Measurements from ENCODE around the gene APH1B. TPM values are rescaled to one million over a fixed set of nuclear protein-coding genes. Genes with fewer than 3 reads are reported as not detected.

The APH1B gene
- total RNA-seq, 4 donors from 2014 or later: 20.0 to 35.9 (median 27.2) TPM

GRCh38 chr15:63357061-63357460 is 79.7 kb downstream of the APH1B start:
- intact Hi-C loops (cut with DNase I; ENCODE audit: low total_unique reads): no loop called here
- DNase-seq: no peak
- H3K4me3 ChIP-seq: no peak overlapping the region
- no peaks in the 10 kb centered on the region for H3K9me3 ChIP-seq
- no peaks in the 10 kb centered on the region for H3K4me1 ChIP-seq
- no peaks in the 10 kb centered on the region for H3K36me3 ChIP-seq
- H3K27ac ChIP-seq: no peak overlapping the region
- TF ChIP-seq POLR2A (IDR thresholded peaks at IDR 0.05): no peak
- TF ChIP-seq, protein P1, sequence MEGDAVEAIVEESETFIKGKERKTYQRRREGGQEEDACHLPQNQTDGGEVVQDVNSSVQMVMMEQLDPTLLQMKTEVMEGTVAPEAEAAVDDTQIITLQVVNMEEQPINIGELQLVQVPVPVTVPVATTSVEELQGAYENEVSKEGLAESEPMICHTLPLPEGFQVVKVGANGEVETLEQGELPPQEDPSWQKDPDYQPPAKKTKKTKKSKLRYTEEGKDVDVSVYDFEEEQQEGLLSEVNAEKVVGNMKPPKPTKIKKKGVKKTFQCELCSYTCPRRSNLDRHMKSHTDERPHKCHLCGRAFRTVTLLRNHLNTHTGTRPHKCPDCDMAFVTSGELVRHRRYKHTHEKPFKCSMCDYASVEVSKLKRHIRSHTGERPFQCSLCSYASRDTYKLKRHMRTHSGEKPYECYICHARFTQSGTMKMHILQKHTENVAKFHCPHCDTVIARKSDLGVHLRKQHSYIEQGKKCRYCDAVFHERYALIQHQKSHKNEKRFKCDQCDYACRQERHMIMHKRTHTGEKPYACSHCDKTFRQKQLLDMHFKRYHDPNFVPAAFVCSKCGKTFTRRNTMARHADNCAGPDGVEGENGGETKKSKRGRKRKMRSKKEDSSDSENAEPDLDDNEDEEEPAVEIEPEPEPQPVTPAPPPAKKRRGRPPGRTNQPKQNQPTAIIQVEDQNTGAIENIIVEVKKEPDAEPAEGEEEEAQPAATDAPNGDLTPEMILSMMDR (IDR thresholded peaks at IDR 0.05): no peak
- no peaks in the 10 kb centered on the region for H3K27me3 ChIP-seq

GRCh38 chr15:63357731-63358130 is 80.3 kb downstream of the APH1B start:
- intact Hi-C loops (cut with DNase I; ENCODE audit: low total_unique reads): no loop called here
- H3K4me3 ChIP-seq: no peak overlapping the region
- no peaks in the 10 kb centered on the region for H3K27me3 ChIP-seq
- H3K36me3 ChIP-seq: no peaks in the 10 kb centered on the region
- no peak overlapping the region for H3K27ac ChIP-seq
- H3K4me1 ChIP-seq: no peaks in the 10 kb centered on the region
- TF ChIP-seq, protein P1 (IDR thresholded peaks at IDR 0.05): no peak
- no peak for TF ChIP-seq POLR2A (IDR thresholded peaks at IDR 0.05)
- H3K9me3 ChIP-seq: no peaks in the 10 kb centered on the region
- no peak for DNase-seq

DNA sequence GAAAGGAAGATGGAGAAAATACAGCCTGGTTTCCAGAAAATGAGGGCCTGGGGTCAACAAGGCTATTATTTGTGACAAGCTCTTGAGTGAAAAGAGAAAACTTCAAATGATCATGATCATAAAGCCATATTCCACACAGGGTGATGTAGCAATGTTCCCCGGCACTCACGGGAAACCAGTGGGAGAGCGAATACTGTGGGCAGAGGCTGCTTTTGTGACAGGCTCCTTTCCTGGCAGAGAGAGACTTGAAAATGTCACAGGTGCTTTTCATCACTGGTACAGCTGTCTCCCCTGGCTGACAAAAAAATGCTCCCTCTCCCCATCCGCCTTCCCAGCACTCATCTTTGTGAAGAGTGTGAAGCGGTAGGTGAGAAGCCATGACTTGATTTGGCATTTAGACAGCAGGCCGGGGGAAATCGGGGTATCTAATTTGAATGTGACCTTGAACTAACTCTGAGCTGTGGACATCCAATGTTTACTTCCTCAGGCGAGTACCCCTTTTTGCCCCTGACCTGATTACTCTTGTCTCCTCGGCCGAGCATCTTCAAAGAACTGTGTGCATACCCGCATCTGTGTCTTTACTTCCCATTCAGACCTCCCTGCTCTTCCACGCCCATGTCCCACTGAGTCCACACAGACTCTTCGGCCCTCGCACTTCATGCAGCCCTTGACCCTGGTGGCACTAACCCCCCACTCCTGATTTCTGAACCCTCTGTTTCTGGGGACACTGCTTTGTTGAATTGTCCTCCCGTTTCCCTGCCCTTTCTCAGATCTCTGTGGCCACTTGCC is 81.0 kb downstream of the APH1B start:
- DNase-seq: no peak
- TF ChIP-seq POLR2A (IDR thresholded peaks at IDR 0.05): no peak
- TF ChIP-seq, protein P1 (IDR thresholded peaks at IDR 0.05): no peak
- H3K27ac ChIP-seq: no peak overlapping the region
- no peak overlapping the region for H3K4me3 ChIP-seq
- no peaks in the 10 kb centered on the region for H3K27me3 ChIP-seq
- H3K9me3 ChIP-seq: no peaks in the 10 kb centered on the region
- H3K4me1 ChIP-seq: no peaks in the 10 kb centered on the region
- no peaks in the 10 kb centered on the region for H3K36me3 ChIP-seq
- intact Hi-C loops (cut with DNase I; ENCODE audit: low total_unique reads): no loop called here

Other genes with a start within 250 kb of the APH1B start
- gene TPM1, start 234.9 kb upstream of the APH1B start, total RNA-seq: 1,000 to 10,000 TPM in 2 of 4 donors, 100 to 1,000 TPM in 2; 622 to 1,998 (median 1,003) TPM
- gene LACTB, start 155.7 kb upstream of the APH1B start, total RNA-seq: 10 to 100 TPM in 2 of 4 donors, 1 to 10 TPM in 2; 7.9 to 13.6 (median 9.6) TPM
- gene RPS27L, start 120.1 kb upstream of the APH1B start, total RNA-seq: 100 to 1,000 TPM in 1 of 4 donors, 10 to 100 TPM in 3; 33.5 to 207 (median 54.5) TPM
- gene RAB8B, start 88.0 kb upstream of the APH1B start, total RNA-seq: 100 to 1,000 TPM in 1 of 4 donors, 10 to 100 TPM in 3; 47.6 to 179 (median 67.1) TPM
- gene CA12, start 104.2 kb downstream of the APH1B start, total RNA-seq: 10 to 100 TPM in 1 of 4 donors, 1 to 10 TPM in 2, under 1 TPM in 1; 0.29 to 11.8 (median 8.0) TPM
- 10 to 100 TPM; 26.5 to 96.3 (median 65.8) TPM for gene USP3, start 227.0 kb downstream of the APH1B start, total RNA-seq

All from uterus (tissue), 4 donors.